ENCODE measurements around the gene THY1. TPM values are rescaled to one million over a fixed set of nuclear protein-coding genes. Genes with fewer than 3 reads are reported as not detected.

Gene THY1
- total and polyA plus RNA-seq, 8 donors: 28.7 to 130 (median 46.9) TPM

DNA sequence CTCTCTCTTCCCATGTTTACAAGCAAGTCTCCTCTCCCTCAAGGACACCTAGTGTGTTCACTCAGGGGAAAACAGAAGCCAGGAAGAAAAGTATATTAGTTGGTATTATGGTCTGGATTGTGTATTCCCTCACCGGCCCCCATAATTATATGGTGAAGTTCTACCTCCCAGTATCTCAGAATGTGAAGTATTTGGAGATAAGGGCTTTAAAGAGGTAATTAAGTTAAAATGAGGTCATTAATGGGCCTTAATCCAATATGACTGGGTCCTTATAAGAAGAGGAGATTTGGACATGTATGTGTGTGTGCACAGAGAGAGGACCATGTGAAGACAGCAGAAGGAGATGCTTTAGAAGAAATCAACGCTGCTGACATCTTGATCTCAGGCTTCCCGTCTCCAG is 26.5 kb upstream of the THY1 start:
- ATAC-seq (no peak), DNase-seq (no peak)
- no peaks in the 10 kb centered on the region for H3K27me3 ChIP-seq
- H3K9me3 ChIP-seq: no peaks in the 10 kb centered on the region
- H3K4me1 ChIP-seq: no peaks in the 10 kb centered on the region
- TF ChIP-seq, protein P1, sequence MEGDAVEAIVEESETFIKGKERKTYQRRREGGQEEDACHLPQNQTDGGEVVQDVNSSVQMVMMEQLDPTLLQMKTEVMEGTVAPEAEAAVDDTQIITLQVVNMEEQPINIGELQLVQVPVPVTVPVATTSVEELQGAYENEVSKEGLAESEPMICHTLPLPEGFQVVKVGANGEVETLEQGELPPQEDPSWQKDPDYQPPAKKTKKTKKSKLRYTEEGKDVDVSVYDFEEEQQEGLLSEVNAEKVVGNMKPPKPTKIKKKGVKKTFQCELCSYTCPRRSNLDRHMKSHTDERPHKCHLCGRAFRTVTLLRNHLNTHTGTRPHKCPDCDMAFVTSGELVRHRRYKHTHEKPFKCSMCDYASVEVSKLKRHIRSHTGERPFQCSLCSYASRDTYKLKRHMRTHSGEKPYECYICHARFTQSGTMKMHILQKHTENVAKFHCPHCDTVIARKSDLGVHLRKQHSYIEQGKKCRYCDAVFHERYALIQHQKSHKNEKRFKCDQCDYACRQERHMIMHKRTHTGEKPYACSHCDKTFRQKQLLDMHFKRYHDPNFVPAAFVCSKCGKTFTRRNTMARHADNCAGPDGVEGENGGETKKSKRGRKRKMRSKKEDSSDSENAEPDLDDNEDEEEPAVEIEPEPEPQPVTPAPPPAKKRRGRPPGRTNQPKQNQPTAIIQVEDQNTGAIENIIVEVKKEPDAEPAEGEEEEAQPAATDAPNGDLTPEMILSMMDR (IDR thresholded peaks at IDR 0.05): no peak
- intact Hi-C loops (cut with DNase I): no loop called here
- no peak overlapping the region for H3K27ac ChIP-seq
- H3K4me3 ChIP-seq: no peak overlapping the region
- H3K36me3 ChIP-seq: no peaks in the 10 kb centered on the region

DNA sequence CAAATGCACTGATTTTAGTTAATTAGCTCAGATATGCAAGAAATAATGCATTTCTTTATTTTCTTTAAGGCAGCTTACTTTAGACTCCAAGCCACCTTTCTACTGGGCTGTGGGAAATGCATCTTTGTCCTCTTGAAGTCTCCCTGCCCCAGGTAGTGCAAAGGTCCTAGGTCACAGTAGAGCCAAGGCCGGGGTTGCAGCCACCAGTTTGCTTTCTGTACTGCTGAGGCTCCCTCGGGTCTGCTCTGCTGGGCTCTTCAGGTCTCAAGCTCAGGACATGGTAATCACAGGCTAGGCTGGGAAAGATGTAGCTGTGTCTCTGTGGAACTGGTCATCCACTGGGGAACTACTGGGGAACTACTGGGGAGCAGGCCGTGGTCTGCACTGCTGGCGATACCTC is 25.4 kb upstream of the THY1 start:
- Histone ChIP-seq H3K4me1 (no peaks in the 10 kb centered on the region), H3K36me3 (no peaks in the 10 kb centered on the region), H3K27ac (no peak overlapping the region), H3K9me3 (no peaks in the 10 kb centered on the region), H3K27me3 (no peaks in the 10 kb centered on the region), H3K4me3 (no peak overlapping the region)
- TF ChIP-seq, protein P1 (IDR thresholded peaks at IDR 0.05): no peak
- intact Hi-C loops (cut with DNase I): no loop called here
- ATAC-seq: no peak
- DNase-seq: no peak

DNA sequence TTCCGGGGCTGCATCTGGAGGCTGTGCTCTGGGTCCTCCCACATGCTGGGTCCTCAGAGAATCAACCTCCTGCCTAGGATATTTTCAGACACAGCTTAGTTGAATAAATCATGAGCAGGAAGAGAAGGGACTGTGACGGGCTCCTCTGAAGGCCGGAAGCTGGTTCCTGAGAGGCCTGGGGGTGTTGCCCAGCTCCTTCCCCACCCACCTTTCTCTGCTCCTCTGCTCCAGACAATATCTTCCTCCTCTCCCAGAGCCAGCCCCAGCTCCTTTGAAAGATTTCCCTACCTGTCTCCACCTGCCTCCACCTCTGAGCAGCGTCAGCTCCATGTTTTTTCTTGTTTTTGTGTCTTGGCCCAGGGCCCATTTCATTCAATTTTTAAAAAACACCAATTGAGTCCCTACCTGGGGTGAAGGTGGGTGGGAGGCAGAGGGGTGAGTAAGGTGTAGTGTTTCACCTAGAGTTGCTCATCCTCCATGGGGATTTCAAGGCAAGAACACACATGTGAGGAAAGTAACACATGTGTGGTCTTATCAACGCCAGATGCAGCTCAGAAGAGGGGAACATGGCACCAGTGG is 24.8 kb upstream of the THY1 start:
- Histone ChIP-seq H3K36me3 (no peaks in the 10 kb centered on the region), H3K4me3 (no peak overlapping the region), H3K4me1 (no peaks in the 10 kb centered on the region), H3K27me3 (no peaks in the 10 kb centered on the region), H3K27ac (no peak overlapping the region), H3K9me3 (no peaks in the 10 kb centered on the region)
- no peak for DNase-seq
- ATAC-seq: no peak
- intact Hi-C loops (cut with DNase I): no loop called here
- TF ChIP-seq, protein P1 (IDR thresholded peaks at IDR 0.05): no peak

DNA sequence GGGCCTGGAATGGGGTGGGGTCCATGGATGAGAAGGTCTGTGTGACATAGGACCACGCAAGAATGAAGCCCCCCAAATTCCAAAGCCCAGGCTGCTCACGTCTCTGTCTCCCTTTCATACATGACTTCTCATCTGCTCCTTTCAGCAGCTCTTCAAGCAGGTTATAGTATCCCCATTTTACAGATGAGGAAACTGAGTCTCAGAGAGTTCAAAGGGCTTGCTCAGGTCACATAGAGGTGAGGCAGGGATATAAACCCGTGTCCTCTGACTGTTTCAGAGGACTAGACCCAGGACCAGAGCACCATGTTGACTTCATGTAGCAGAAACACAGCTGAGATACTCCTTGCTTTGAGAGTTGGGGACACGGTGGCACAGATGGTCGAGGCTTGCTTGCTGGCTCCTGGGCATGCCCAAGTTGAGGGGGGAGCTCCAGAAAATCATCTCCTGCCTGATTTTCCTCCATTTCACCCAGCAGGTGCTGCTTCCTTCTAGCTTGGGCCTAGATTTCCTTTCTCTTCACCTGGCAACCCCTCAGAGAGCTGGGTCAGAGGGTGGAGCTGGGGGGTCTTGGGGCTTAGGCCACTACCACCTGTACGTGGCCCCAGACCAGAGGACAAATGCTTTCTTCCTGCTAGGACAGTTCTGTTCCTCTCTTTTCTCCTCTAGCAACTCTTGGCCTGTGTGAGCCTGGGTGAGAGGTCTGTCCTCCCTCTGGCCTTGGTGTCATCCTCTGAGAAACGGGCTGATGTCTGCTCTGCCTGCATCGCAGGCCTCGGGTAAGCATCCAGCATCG is 24.1 kb upstream of the THY1 start:
- TF ChIP-seq, protein P1 (IDR thresholded peaks at IDR 0.05): no peak
- intact Hi-C loops (cut with DNase I): no loop called here
- Histone ChIP-seq H3K27me3 (no peaks in the 10 kb centered on the region), H3K36me3 (no peaks in the 10 kb centered on the region), H3K4me3 (no peak overlapping the region), H3K4me1 (no peaks in the 10 kb centered on the region), H3K27ac (no peak overlapping the region), H3K9me3 (no peaks in the 10 kb centered on the region)
- ATAC-seq (no peak), DNase-seq (no peak)

DNA sequence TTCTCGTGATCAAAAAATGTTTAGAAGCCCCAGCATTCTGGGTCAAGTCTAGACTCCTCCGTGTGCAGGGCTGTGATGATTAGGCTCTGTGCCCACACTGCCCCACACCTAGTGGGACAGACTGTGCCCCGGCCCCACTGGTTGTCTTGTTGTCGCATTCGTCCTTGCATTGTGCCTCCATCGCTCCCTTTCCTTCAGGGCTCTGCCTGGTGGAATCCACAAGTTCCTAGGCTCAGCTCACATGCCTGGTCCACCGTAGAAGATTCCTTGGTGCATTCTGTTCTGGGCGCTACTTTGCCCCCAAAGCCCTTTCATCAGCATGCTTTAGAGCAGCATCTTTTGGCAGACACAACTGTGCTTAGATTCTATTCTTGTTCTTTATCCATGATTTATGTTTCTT is 23.5 kb upstream of the THY1 start:
- Histone ChIP-seq H3K4me3 (no peak overlapping the region), H3K36me3 (no peaks in the 10 kb centered on the region), H3K4me1 (no peaks in the 10 kb centered on the region), H3K9me3 (no peaks in the 10 kb centered on the region), H3K27ac (peak overlapping the region in 1 of 2 donors; percentile 59), H3K27me3 (no peaks in the 10 kb centered on the region)
- TF ChIP-seq, protein P1 (IDR thresholded peaks at IDR 0.05): no peak
- intact Hi-C loops (cut with DNase I): no loop called here
- ATAC-seq (no peak), DNase-seq (no peak)
